Sigmoid colon (tissue), 7 donors: ENCODE data around the gene SHOC1. TPM values are rescaled to one million over a fixed set of nuclear protein-coding genes. Genes with fewer than 3 reads are reported as not detected.

Experiments used
- DNase-seq: peaks from one replicate; pipeline ENCODE4 v3.0.0-alpha.2; 2019
- H3K27ac ChIP-seq, 4 donors: fragments of 200-600 bp; sonication (generic); one replicate each; pipeline ENCODE4 v1.5.1; 2016 to 2019; ENCODE audit warnings: mild to moderate bottlenecking in 1 of 4
- H3K27me3 ChIP-seq, 3 donors: fragments of 200-600 bp; sonication (generic); one replicate each; pipeline ENCODE4 v1.5.1; 2019; ENCODE audit warnings: mild to moderate bottlenecking in 1 of 3
- H3K36me3 ChIP-seq, 4 donors: fragments of 200-600 bp; sonication (generic); one replicate each; pipeline ENCODE4 v1.5.1; 2016 to 2019
- H3K4me1 ChIP-seq, 4 donors: fragments of 200-600 bp; sonication (generic); one replicate each; pipeline ENCODE4 v1.5.1; 2017 to 2019
- H3K4me3 ChIP-seq, 4 donors: fragments of 200-600 bp; sonication (generic); one replicate each; pipeline ENCODE4 v1.5.1; 2017 to 2019; ENCODE audit warnings: mild to moderate bottlenecking in 2 of 4, moderate library complexity in 1 of 4
- H3K9me3 ChIP-seq, 4 donors: fragments of 200-600 bp in 3 of 4; sonication (generic) in 3 of 4; one replicate each; pipeline versions ENCODE4 v1.5.1 to v1.6.1; 2013 to 2019
- EP300 ChIP-seq, 4 donors: sonication (generic); formaldehyde crosslinking; IDR thresholded peaks; one replicate each; pipeline ENCODE4 v1.6.1; 2017; ENCODE audit warnings: antibody characterized with exemption in 4 of 4
- POLR2A ChIP-seq, 2 donors: fragments of 450-650 bp; IDR thresholded peaks; one replicate each; pipeline ENCODE4 v1.6.1; 2016; ENCODE audit warnings: antibody characterized with exemption in 2 of 2, mild to moderate bottlenecking in 2 of 2, moderate library complexity in 2 of 2
- POLR2AphosphoS5 ChIP-seq, 4 donors: sonication (generic); formaldehyde crosslinking; IDR thresholded peaks; one replicate each; pipeline ENCODE4 v1.6.1; 2017; ENCODE audit warnings: antibody characterized with exemption in 4 of 4
- WGBS, 2 donors: extraction: QIAGEN DNeasy Blood & Tissue Kit; methylation state at CpG; one replicate each; pipeline ENCODE4 v1.1.7; 2013; 5-methylcytosine and 5-hydroxymethylcytosine counted together
- intact Hi-C: fragments of 100-400 bp; cut with DNase I; formaldehyde crosslinking; loops from one replicate; pipeline ENCODE4 v1.15.1; 2023
- polyA plus RNA-seq, 3 donors: library from polyadenylated mRNA; stranded (reverse); fragments of 200-250 nt; gene quantifications; one replicate each; pipeline ENCODE4 v1.2.3, GENCODE V29; 2013
- small RNA-seq, 3 donors: library from RNA; depleted of rRNA; stranded (forward); fragments of <200 nt; gene quantifications; one replicate each; pipeline ENCODE3, GENCODE V24; 2016
- total RNA-seq, 4 donors: library from RNA; depleted of rRNA; stranded (reverse); fragments of >200 nt; gene quantifications; one replicate each; pipeline ENCODE4 v1.1.0, GENCODE V29; 2016
- TF ChIP-seq, protein P1 (sequence below), 4 experiments: fragments of 450-650 bp in 3 of 4; fragments of 200-600 bp in 1 of 4; IDR thresholded peaks; one replicate each; pipeline ENCODE4 v1.5.1; 2016 to 2019; ENCODE audit warnings: antibody characterized with exemption in 4 of 4, mild to moderate bottlenecking in 3 of 4, moderate library complexity in 2 of 4
- donor health status: healthy with polysubstance abuse.
- donor health status: Bipolar disorder and iron deficiency.
- donor health status: healthy.

The SHOC1 gene
- total and polyA plus RNA-seq, 7 donors, result 0.03 TPM; not detected in 6

DNA sequence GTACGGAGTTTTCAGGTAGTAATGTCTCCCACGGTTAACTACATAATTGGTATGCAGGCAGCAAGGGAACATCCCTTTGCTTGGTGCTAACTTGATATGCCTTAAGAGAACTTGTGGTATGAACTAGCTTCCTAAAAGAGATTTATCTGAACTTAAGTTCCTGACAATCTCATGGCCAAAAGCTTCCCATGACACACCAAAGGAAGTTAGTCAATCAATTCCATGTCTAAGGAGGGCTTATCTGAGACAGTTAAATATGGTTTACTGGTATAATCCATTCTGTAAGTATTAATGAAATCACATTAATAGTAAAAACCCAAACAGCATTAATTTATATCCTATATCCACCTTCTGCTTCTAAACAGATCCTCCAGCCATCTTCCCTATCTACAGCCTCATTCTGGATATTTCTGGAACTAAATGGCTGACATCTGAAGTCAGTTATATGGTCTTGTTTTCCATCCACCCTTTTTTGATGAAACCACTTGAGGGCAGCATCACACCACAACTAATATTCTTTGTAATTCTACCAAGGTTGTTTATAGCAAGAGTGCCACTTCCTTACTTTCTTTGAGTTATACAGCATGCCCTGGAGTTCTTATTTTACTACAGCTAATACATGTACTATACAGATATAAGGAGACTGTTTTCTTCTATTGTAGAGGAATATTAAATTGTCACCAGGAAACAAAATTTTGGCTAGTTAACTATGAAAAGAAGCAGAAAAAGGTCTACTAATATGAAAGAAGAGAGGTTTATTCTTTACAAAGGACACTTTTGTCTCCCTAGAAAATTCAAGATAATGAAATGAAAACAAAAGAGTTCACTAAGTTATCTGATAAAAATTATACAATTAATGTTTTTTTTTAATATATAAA lies 34.7 kb downstream of the SHOC1 start:
- Histone ChIP-seq H3K27ac (peak overlapping the region in 1 of 4 donors; percentile 11), H3K4me3 (no peak overlapping the region), H3K4me1 (peaks cover 0 to 11% (median 1%) of the 10 kb centered on the region in 4 donors), H3K27me3 (no peaks in the 10 kb centered on the region), H3K9me3 (no peaks in the 10 kb centered on the region), H3K36me3 (no peaks in the 10 kb centered on the region)
- TF ChIP-seq, protein P1, sequence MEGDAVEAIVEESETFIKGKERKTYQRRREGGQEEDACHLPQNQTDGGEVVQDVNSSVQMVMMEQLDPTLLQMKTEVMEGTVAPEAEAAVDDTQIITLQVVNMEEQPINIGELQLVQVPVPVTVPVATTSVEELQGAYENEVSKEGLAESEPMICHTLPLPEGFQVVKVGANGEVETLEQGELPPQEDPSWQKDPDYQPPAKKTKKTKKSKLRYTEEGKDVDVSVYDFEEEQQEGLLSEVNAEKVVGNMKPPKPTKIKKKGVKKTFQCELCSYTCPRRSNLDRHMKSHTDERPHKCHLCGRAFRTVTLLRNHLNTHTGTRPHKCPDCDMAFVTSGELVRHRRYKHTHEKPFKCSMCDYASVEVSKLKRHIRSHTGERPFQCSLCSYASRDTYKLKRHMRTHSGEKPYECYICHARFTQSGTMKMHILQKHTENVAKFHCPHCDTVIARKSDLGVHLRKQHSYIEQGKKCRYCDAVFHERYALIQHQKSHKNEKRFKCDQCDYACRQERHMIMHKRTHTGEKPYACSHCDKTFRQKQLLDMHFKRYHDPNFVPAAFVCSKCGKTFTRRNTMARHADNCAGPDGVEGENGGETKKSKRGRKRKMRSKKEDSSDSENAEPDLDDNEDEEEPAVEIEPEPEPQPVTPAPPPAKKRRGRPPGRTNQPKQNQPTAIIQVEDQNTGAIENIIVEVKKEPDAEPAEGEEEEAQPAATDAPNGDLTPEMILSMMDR (IDR thresholded peaks at IDR 0.05), result peak; percentile 31 to 73 (median 62)
- TF ChIP-seq POLR2AphosphoS5 (IDR thresholded peaks at IDR 0.05) (peak in 2 of 4 donors; percentile 19 to 38), EP300 (IDR thresholded peaks at IDR 0.05) (no peak)
- 91 to 94% methylated on average over 2 of the region's 2 CpGs for WGBS, 2 donors
- intact Hi-C loops, result loop anchor here (1.0 to 10.0 kb wide), 5 partner anchors 137 to 602 kb away; partner anchors contain the start of genes PTBP3 and UGCG
- no peak for DNase-seq

DNA sequence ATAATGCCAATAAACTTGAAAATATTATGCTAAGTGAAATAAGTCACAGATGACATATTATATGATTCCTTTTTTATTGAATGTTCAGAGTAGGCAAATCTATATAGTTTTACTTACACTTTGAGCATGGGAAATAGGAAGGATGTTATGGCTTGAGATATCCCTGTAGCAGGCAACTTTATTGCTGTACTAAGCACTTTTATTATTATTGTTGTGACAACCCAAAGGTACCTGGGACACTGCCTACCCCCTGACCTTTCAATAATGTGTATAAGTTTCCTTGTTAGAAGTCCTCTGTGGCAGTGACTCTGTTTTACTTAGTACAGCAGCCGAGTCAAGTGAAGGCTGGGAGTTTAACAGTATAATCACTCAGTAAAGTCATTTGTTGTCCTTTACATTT lies 39.9 kb downstream of the SHOC1 start:
- intact Hi-C loops, result loop anchor here (5.0 kb wide), 1 partner anchor 608 kb away; no protein-coding TSS in a partner anchor
- Histone ChIP-seq H3K4me1 (peaks cover 0 to 2% (median 0%) of the 10 kb centered on the region in 4 donors), H3K27ac (no peak overlapping the region), H3K9me3 (peaks cover 0 to 6% (median 4%) of the 10 kb centered on the region in 4 donors), H3K27me3 (no peaks in the 10 kb centered on the region), H3K4me3 (no peak overlapping the region), H3K36me3 (no peaks in the 10 kb centered on the region)
- TF ChIP-seq EP300 (IDR thresholded peaks at IDR 0.05), result no peak
- no peak for TF ChIP-seq POLR2A (IDR thresholded peaks at IDR 0.05)
- no peak for TF ChIP-seq POLR2AphosphoS5 (IDR thresholded peaks at IDR 0.05)
- DNase-seq, result no peak
- whole genome bisulfite sequencing, 2 donors, result 25 to 62% methylated on average over 1 of the region's 1 CpG

DNA sequence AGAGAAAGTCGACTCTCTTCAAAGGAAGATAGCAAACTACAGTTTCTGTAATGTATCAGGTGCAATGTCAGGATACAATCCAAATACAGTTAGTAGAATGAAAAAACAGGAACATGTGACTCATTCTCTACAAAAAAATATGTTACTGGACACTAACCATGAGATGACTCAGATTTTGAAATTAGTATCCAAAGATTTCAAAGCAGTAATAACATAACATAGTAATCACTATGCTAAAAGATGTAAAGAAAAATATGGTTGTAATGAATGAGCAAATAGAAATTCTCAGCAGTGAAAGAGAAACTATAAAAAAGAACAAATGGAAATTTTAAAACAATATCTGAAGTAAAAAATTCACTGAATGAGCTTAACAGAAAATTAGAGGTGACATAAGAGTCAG lies 42.3 kb downstream of the SHOC1 start:
- DNase-seq, result no peak
- TF ChIP-seq, protein P1 (IDR thresholded peaks at IDR 0.05), result no peak
- TF ChIP-seq EP300 (IDR thresholded peaks at IDR 0.05) (no peak), POLR2AphosphoS5 (IDR thresholded peaks at IDR 0.05) (no peak), POLR2A (IDR thresholded peaks at IDR 0.05) (no peak)
- H3K27ac ChIP-seq, result no peak overlapping the region
- no peaks in the 10 kb centered on the region for H3K27me3 ChIP-seq
- H3K4me3 ChIP-seq, result no peak overlapping the region
- intact Hi-C loops, result no loop called here
- H3K9me3 ChIP-seq, result peaks cover 0 to 6% (median 4%) of the 10 kb centered on the region in 4 donors
- no peaks in the 10 kb centered on the region for H3K4me1 ChIP-seq
- WGBS, 2 donors, result 37 to 74% methylated on average over 1 of the region's 1 CpG
- H3K36me3 ChIP-seq, result no peaks in the 10 kb centered on the region

Small RNA genes lying within 50 kb of the gene (small RNA-seq; reads per million reads assigned to genes)
- 0 reads per million in 3 donors for gene RNU6-1013P

Other genes starting within 250 kb of the SHOC1 start
- 10 to 100 TPM; 19.7 to 61.1 (median 41.9) TPM for gene PTGR1, start 195.3 kb downstream of the SHOC1 start, total RNA-seq
- gene PTGR1, start 195.3 kb downstream of the SHOC1 start, polyA plus RNA-seq, result 10 to 100 TPM; 26.9 to 59.6 (median 46.2) TPM
- gene DNAJC25, start 163.6 kb downstream of the SHOC1 start, total RNA-seq, result 10 to 100 TPM in 1 of 4 donors, 1 to 10 TPM in 3; 7.4 to 11.5 (median 9.1) TPM
- 1 to 10 TPM; 1.8 to 5.7 (median 3.5) TPM for gene DNAJC25, start 163.6 kb downstream of the SHOC1 start, polyA plus RNA-seq
- gene GNG10, start 133.3 kb downstream of the SHOC1 start, total RNA-seq, result 100 to 1,000 TPM in 1 of 4 donors, 10 to 100 TPM in 3; 61.0 to 104 (median 79.9) TPM
- gene GNG10, start 133.3 kb downstream of the SHOC1 start, polyA plus RNA-seq, result 10 to 100 TPM; 32.3 to 76.3 (median 55.9) TPM
- 10 to 100 TPM; 18.6 to 89.3 (median 27.0) TPM for gene UGCG, start 101.9 kb upstream of the SHOC1 start, total RNA-seq
- 10 to 100 TPM in 2 of 3 donors, 1 to 10 TPM in 1; 7.8 to 20.7 (median 12.5) TPM for gene UGCG, start 101.9 kb upstream of the SHOC1 start, polyA plus RNA-seq